SU-DHL-6 (cell line): ENCODE measurements around the gene NDUFS2.

ENCODE experiments used
- CTCF ChIP-seq: fragments of 200-600 bp; sonication (generic); IDR thresholded peaks from one replicate; pipeline ENCODE4 v1.5.1; 2017; ENCODE audit warnings: antibody characterized with exemption, mild to moderate bottlenecking, low read length, moderate library complexity; ENCODE audit not compliant: insufficient read depth, poor library complexity, severe bottlenecking
- EZH2phosphoT487 ChIP-seq: fragments of 200-600 bp; sonication (generic), shearing (Covaris generic); conservative IDR thresholded peaks from 2 replicates; pipeline ENCODE4 v1.6.1; 2018; ENCODE audit warnings: mild to moderate bottlenecking, antibody characterized with exemption, low read length, moderate library complexity, mixed read lengths

- TF ChIP-seq EZH2phosphoT487 (no peak), CTCF (no peak)
These were observed 49.0 kb upstream of the NDUFS2 start for GRCh38 chr1:161153176-161153575.
